Measurements from ENCODE around the gene KRI1. TPM values are rescaled to one million over a fixed set of nuclear protein-coding genes. Genes with fewer than 3 reads are reported as not detected.

KRI1 gene
- total and polyA plus RNA-seq, 2 of the 8 experiments (the other 6 are each of a cell fraction or from before 2014, with no cell fraction given) = 14.2 to 45.2 TPM

GRCh38 chr19:10587022-10587838, 21.4 kb upstream of the KRI1 start, which contains the start of gene AP1M2:
AP1M2 (minus strand) TSS chr19:10587312; CDS start chr19:10587231, 81 bp downstream.
- peak; percentile 53 to 79 for DNase-seq (ENCODE audit: low read depth in 1 of 2, low spot score in 2 of 2)
- CTCF ChIA-PET (ENCODE audit: partially characterized antibody) = interaction anchor here (1.3 to 2.0 kb wide), 3 partner anchors 12 to 113 kb away, joined by 3 to 13 read pairs (median 3); partner anchors contain the start of gene QTRT1
- no peak for TF ChIP-seq CTBP2 (IDR thresholded peaks at IDR 0.05; ENCODE audit: borderline replicate concordance, insufficient read depth, insufficient read length, low read length)
- no peak for TF ChIP-seq SIX5 (IDR thresholded peaks at IDR 0.05; ENCODE audit: low read depth, low read length)
- no peak for TF ChIP-seq SP4 (IDR thresholded peaks at IDR 0.05; ENCODE audit: low read length)
- no peak for TF ChIP-seq TAF7 (optimal IDR thresholded peaks at IDR 0.05; ENCODE audit: borderline replicate concordance, low read depth, low read length)
- TF ChIP-seq SAP30 (IDR thresholded peaks at IDR 0.05; ENCODE audit: insufficient read depth, insufficient replicate concordance, low read length) = no peak
- no peak for TF ChIP-seq EP300 (IDR thresholded peaks at IDR 0.05; ENCODE audit: borderline replicate concordance in 1 of 2, low read depth in 2 of 2, low read length in 2 of 2)
- TF ChIP-seq KDM5A (IDR thresholded peaks at IDR 0.05; ENCODE audit: low read length) = no peak
- peak; percentile 63 for TF ChIP-seq PHF8 (conservative IDR thresholded peaks at IDR 0.05; ENCODE audit: low read depth, low read length)
- 0 out of 4 replicates have a peak, but pooled peaks of 1 of the 2 experiments have one; percentile 35 for TF ChIP-seq HDAC2 (IDR thresholded peaks at IDR 0.05; ENCODE audit: borderline replicate concordance in 1 of 2, low read depth in 2 of 2, low read length in 2 of 2)

More at GRCh38 chr19:10587022-10587838, 21.4 kb upstream of the KRI1 start, which contains the start of gene AP1M2:
- 18 to 100% methylated on average over 4 to 33 of the region's 35 CpGs for WGBS, 2 experiments (ENCODE audit: extremely low coverage in 1 of 2, insufficient coverage in 1 of 2, insufficient read length in 1 of 2, insufficient replicate concordance in 2 of 2, low coverage in 1 of 2, low lambda C conversion rate in 2 of 2, missing lambda C conversion rate in 1 of 2)
- Histone ChIP-seq H3K27me3 (replicated peaks in 1 of 4; ENCODE audit: control insufficient read depth in 3 of 4, extremely low read depth in 1 of 4, insufficient read depth in 3 of 4, low read length in 3 of 4) (peaks cover 0 to 2% (median 0%) of the 10 kb centered on the region in 4 experiments; a peak in 1 of 7 replicates), H3K4me1 (replicated peaks in 1 of 4; ENCODE audit: control insufficient read depth in 3 of 4, insufficient read depth in 4 of 4, low read length in 3 of 4) (no peaks in the 10 kb centered on the region), H3K18ac (ENCODE audit: extremely low read depth, low read length) (peak within 1 kb of the TSS; percentile 79; the same call in 1 of the 2 replicates), H3K79me2 (ENCODE audit: control insufficient read depth in 1 of 2, insufficient read depth in 2 of 2, low read length in 2 of 2) (peaks cover 0 to 5% of the 10 kb centered on the region in 2 experiments; a peak in 1 of 4 replicates), H4K91ac (replicated peaks; ENCODE audit: insufficient read length, low read length) (no peak within 1 kb of the TSS), H3K23ac (ENCODE audit: insufficient read length) (no peak within 1 kb of the TSS), H2AK5ac (ENCODE audit: low read depth, low read length) (no peak within 1 kb of the TSS), H2BK20ac (ENCODE audit: low read length) (no peak within 1 kb of the TSS), H3K36me3 (ENCODE audit: control insufficient read depth in 2 of 4, insufficient read depth in 4 of 4, low read length in 3 of 4) (peaks cover 0 to 14% (median 4%) of the 10 kb centered on the region in 4 experiments; a peak in 5 of 8 replicates), H2BK15ac (ENCODE audit: low read length) (0 out of 2 replicates have a peak within 1 kb of the TSS, but pooled peaks have one; percentile 16), H3K56ac (replicated peaks; ENCODE audit: insufficient read length, low read depth, low read length) (peak within 1 kb of the TSS; percentile 5), H3K79me1 (ENCODE audit: low read depth, low read length) (peaks cover 3% of the 10 kb centered on the region; the same call in 1 of the 2 replicates), H4K8ac (ENCODE audit: extremely low read depth, insufficient read depth, low read length) (peak within 1 kb of the TSS; percentile 91), H2AFZ (ENCODE audit: low read length) (peak within 1 kb of the TSS; percentile 98), H4K5ac (ENCODE audit: insufficient read length, low read depth, low read length) (peak within 1 kb of the TSS; percentile 42), H3K4ac (replicated peaks; ENCODE audit: insufficient read length, low read depth, low read length) (no peak within 1 kb of the TSS), H4K20me1 (replicated peaks in 1 of 2; ENCODE audit: control insufficient read depth in 1 of 2, insufficient read depth in 2 of 2, low read length in 2 of 2) (peaks cover 0 to 2% of the 10 kb centered on the region in 2 experiments), H3K4me2 (ENCODE audit: insufficient read depth in 1 of 2, low read depth in 2 of 2, low read length in 2 of 2) (peak within 1 kb of the TSS; percentile 68 to 71), H3K23me2 (ENCODE audit: low read depth, low read length) (peaks cover 4% of the 10 kb centered on the region; the same call in 1 of the 2 replicates), H3K4me3 (ENCODE audit: extremely low read depth in 1 of 4, insufficient read depth in 2 of 4, low read depth in 3 of 4, low read length in 4 of 4) (peak within 1 kb of the TSS; percentile 84 to 97 (median 91)), H2BK5ac (ENCODE audit: low read depth, low read length) (peak within 1 kb of the TSS; percentile 57; the same call in 1 of the 2 replicates), H3K27ac (ENCODE audit: low read depth, low read length) (no peak within 1 kb of the TSS; the same call in 1 of the 2 replicates), H3K14ac (ENCODE audit: insufficient read length) (no peak within 1 kb of the TSS), H3K9ac (replicated peaks in 1 of 4; ENCODE audit: extremely low read depth in 1 of 4, low read depth in 3 of 4, low read length in 3 of 4) (peak within 1 kb of the TSS; percentile 31 to 59 (median 38)), H2BK12ac (ENCODE audit: low read depth, low read length) (peak within 1 kb of the TSS; percentile 60; the same call in 1 of the 2 replicates), H2BK120ac (replicated peaks; ENCODE audit: low read depth, low read length) (no peak within 1 kb of the TSS), H3K9me3 (ENCODE audit: insufficient read depth in 2 of 2, low read depth in 1 of 2, low read length in 1 of 2) (no peaks in the 10 kb centered on the region)
- POLR2A ChIA-PET (ENCODE audit: partially characterized antibody) = interaction anchor here (1.0 to 1.2 kb wide), 2 partner anchors 69 to 74 kb away, joined by 3 read pairs; no protein-coding TSS in a partner anchor
- no peak for FAIRE-seq
